Right lobe of liver (tissue), 4 donors: ENCODE measurements around the gene BAZ2A.

ENCODE experiments used
- POLR2A ChIP-seq: fragments of 450-650 bp; IDR thresholded peaks from one replicate; pipeline ENCODE4 v1.6.1; 2017; ENCODE audit warnings: antibody characterized with exemption, mild to moderate bottlenecking
- TF ChIP-seq, protein P1 (sequence below), 4 donors: fragments of 200-600 bp in 3 of 4; fragments of 450-650 bp in 1 of 4; IDR thresholded peaks; one replicate each; pipeline versions ENCODE4 v1.5.1 to v1.8.0; 2016 to 2022; ENCODE audit warnings: antibody characterized with exemption in 4 of 4, mild to moderate bottlenecking in 2 of 4
- donor health status: DM: no; HTN: no; CAD: no.
- donor health status: DM: no; HTN: no; CAD: no.
- donor health status: DM: no; HTN: yes; CAD: no.

DNA sequence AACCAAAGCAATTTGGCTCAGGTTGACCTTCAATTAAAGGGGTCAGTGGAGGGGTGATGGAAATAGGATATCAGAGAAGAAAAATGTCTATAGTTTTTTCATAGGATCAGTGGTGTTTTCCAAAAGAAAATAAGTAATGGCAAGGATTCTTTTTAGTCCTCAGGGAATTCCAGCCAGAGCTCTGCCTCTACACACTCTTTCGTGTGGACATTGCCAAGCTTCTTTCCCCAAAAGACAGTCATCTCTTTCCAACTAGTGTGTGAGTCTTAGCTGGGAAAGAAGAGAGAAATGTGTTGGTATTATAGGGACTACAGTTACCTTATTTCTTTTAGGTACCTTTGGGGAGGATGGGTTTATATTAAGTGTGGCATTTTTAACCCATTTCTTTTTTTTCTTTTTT, 62.0 kb downstream of the BAZ2A start:
- TF ChIP-seq, protein P1, sequence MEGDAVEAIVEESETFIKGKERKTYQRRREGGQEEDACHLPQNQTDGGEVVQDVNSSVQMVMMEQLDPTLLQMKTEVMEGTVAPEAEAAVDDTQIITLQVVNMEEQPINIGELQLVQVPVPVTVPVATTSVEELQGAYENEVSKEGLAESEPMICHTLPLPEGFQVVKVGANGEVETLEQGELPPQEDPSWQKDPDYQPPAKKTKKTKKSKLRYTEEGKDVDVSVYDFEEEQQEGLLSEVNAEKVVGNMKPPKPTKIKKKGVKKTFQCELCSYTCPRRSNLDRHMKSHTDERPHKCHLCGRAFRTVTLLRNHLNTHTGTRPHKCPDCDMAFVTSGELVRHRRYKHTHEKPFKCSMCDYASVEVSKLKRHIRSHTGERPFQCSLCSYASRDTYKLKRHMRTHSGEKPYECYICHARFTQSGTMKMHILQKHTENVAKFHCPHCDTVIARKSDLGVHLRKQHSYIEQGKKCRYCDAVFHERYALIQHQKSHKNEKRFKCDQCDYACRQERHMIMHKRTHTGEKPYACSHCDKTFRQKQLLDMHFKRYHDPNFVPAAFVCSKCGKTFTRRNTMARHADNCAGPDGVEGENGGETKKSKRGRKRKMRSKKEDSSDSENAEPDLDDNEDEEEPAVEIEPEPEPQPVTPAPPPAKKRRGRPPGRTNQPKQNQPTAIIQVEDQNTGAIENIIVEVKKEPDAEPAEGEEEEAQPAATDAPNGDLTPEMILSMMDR (IDR thresholded peaks at IDR 0.05): no peak
- TF ChIP-seq POLR2A: no peak
